ENCODE measurements around the gene RFPL4A.
"Not testable (repeated sequence)": the region's sequence is repeated elsewhere in the genome, so short reads cannot be mapped to it uniquely, and the experiment has no call there.

RFPL4A gene

DNA sequence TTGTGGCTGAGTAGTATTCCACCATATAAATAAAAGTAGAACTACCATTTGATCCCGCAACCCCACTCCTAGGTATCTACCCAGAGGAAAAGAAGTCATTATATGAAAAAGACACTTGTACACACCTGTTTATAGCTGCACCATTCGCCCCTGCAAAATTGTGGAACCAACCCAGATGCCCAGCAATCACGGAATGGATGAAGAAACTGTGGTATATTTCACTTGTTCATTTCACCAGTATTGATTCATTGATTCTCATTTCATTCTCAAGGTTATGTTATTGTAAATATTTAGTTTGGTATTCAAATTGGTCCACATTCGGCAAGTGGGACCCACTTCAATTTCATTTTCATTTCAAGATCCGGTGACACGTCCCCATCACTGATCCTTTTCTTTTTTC, 8.2 kb upstream of the RFPL4A start:
- no peaks in the 10 kb centered on the region for H3K27me3 ChIP-seq (ENCODE audit: control insufficient read depth in 1 of 2, insufficient read depth in 2 of 2, low read length in 2 of 2)
- no peak overlapping the region for H3K9ac ChIP-seq (ENCODE audit: low read length)
- no peaks in the 10 kb centered on the region for H3K36me3 ChIP-seq (ENCODE audit: insufficient read depth, low read length)
- H3K9me3 ChIP-seq (ENCODE audit: low read length), result no peaks in the 10 kb centered on the region
- no peak overlapping the region for H3K4me3 ChIP-seq (ENCODE audit: low read depth in 1 of 2, low read length in 2 of 2)
- no peaks in the 10 kb centered on the region for H3K4me1 ChIP-seq (ENCODE audit: insufficient read depth, low read length)
- H3K27ac ChIP-seq (ENCODE audit: low read depth, low read length), result no peak overlapping the region

DNA sequence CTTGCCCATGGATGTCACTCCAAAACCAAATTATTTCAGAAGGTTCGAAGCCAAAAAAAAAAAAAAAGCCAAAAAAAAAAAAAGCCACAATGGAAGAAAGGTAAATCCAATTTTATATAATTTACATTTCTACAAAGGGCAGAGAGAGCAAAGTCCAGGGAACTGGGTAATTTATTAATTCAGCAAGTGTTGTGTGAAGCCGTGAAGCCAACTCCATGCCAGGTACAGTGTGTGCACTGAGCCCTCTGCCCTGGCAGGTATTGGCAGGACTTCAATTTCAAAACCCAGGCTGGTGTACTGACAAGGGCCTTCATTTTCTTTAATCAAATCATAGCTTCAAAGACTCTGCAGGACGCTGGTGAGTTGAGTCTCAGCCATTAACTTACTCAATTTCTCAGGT, 5.5 kb upstream of the RFPL4A start:
- Histone ChIP-seq H3K36me3 (ENCODE audit: insufficient read depth, low read length) (no peaks in the 10 kb centered on the region), H3K4me3 (ENCODE audit: low read depth in 1 of 2, low read length in 2 of 2) (no peak overlapping the region), H3K27me3 (ENCODE audit: control insufficient read depth in 1 of 2, insufficient read depth in 2 of 2, low read length in 2 of 2) (no peaks in the 10 kb centered on the region), H3K4me1 (ENCODE audit: insufficient read depth, low read length) (no peaks in the 10 kb centered on the region), H3K9me3 (ENCODE audit: low read length) (no peaks in the 10 kb centered on the region), H3K9ac (ENCODE audit: low read length) (no peak overlapping the region), H3K27ac (ENCODE audit: low read depth, low read length) (no peak overlapping the region)

DNA sequence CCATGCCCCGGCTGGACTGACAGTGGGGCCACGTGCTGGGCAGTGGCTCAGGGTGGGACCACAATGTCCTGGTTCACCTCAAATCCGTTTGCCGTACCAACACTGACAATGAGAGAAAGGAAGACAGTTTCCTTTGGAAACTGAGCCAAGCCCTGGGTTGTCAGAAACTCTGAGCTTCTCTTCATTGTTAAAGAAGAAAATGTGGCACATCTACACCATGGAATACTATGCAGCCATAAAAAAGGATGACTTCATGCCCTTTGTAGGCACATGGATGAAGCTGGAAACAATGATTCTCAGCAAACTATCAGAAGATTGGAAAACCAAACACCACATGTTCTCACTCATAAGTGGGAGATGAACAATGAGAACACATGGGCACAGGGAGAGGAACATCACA, 2.1 kb upstream of the RFPL4A start:
- H3K27ac ChIP-seq (ENCODE audit: low read depth, low read length); H3K9me3 ChIP-seq (ENCODE audit: low read length); H3K36me3 ChIP-seq (ENCODE audit: insufficient read depth, low read length); H3K27me3 ChIP-seq (ENCODE audit: control insufficient read depth in 1 of 2, insufficient read depth in 2 of 2, low read length in 2 of 2); H3K4me3 ChIP-seq (ENCODE audit: low read depth in 1 of 2, low read length in 2 of 2); H3K4me1 ChIP-seq (ENCODE audit: insufficient read depth, low read length); H3K9ac ChIP-seq (ENCODE audit: low read length): not testable (repeated sequence)

DNA sequence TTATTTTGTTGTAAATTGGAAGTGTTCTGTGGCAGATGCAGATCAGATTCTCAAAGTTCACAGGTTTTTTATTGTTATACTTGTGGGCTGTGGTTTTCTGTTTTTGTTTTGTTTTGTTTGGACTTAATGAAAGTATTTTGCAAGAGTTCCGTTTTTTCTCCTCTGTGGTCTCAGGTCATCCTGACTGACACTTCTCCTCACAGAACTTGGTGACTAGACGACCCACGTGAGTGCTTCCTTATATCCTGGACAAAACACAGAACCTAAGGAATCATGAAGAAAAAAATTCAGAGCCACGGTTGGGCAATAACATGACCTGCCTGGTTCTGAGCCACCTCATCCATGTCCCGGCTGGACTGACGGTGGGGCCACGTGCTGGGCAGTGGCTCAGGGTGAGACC, 7.6 kb downstream of the RFPL4A start:
- Histone ChIP-seq H3K9ac (ENCODE audit: low read length) (no peak overlapping the region), H3K27me3 (ENCODE audit: control insufficient read depth in 1 of 2, insufficient read depth in 2 of 2, low read length in 2 of 2) (no peaks in the 10 kb centered on the region)

DNA sequence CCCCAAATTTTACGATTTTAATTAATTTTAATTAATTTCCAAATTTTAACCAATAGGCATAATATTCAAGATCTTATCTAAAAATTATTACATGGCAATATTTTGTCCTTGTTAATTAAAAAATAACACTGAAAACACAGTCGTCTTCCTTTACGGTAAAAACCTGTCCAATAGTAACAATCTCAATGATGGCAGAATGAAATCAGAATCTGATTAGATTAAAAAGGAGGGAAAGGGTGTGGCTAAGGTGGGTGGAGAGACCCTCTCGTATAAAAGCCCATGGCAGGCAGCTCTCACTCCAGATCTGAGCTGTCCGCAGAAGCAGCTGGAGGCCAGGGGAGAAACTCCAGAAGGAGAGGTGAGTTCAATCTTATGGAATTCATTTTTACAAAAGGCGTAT, 9.9 kb downstream of the RFPL4A start, which contains the start of gene RFPL4AL1:
RFPL4AL1 (plus strand) TSS at position 301 of the 400 bp plus-strand sequence. CDS start 2,687 bp downstream, outside the sequence.
- H3K27ac ChIP-seq (ENCODE audit: low read depth, low read length); H3K9ac ChIP-seq (ENCODE audit: low read length); H3K9me3 ChIP-seq (ENCODE audit: low read length); H3K4me1 ChIP-seq (ENCODE audit: insufficient read depth, low read length); H3K27me3 ChIP-seq (ENCODE audit: control insufficient read depth in 1 of 2, insufficient read depth in 2 of 2, low read length in 2 of 2); H3K4me3 ChIP-seq (ENCODE audit: low read depth in 1 of 2, low read length in 2 of 2); H3K36me3 ChIP-seq (ENCODE audit: insufficient read depth, low read length): not testable (repeated sequence)

More for the DNA sequence above, 7.6 kb downstream of the RFPL4A start:
- H3K4me3 ChIP-seq (ENCODE audit: low read depth in 1 of 2, low read length in 2 of 2), result no peak overlapping the region
- H3K36me3 ChIP-seq (ENCODE audit: insufficient read depth, low read length), result no peaks in the 10 kb centered on the region
- no peak overlapping the region for H3K27ac ChIP-seq (ENCODE audit: low read depth, low read length)
- no peaks in the 10 kb centered on the region for H3K4me1 ChIP-seq (ENCODE audit: insufficient read depth, low read length)
- H3K9me3 ChIP-seq (ENCODE audit: low read length), result no peaks in the 10 kb centered on the region

DNA sequence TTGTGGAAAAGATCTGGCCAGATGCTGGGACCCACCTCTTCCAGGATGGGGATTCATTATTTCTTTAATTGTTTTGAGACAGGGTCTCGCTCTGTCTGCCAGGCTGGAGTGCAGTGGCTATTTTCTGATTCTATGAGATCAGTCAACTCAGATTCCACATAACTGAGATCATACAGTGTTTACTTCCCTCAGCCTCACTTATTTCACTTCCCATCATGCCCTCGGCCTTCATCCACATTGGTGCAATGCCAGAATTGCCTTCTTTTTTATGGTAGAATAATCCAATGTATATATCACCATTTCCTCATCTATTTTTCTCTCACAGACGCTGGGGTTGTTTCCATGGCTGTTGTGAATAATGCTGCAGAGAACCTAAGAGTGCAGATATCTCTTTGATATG, 10.7 kb downstream of the RFPL4A start:
- H3K36me3 ChIP-seq (ENCODE audit: insufficient read depth, low read length); H3K9ac ChIP-seq (ENCODE audit: low read length); H3K4me3 ChIP-seq (ENCODE audit: low read depth in 1 of 2, low read length in 2 of 2): not testable (repeated sequence)

DNA sequence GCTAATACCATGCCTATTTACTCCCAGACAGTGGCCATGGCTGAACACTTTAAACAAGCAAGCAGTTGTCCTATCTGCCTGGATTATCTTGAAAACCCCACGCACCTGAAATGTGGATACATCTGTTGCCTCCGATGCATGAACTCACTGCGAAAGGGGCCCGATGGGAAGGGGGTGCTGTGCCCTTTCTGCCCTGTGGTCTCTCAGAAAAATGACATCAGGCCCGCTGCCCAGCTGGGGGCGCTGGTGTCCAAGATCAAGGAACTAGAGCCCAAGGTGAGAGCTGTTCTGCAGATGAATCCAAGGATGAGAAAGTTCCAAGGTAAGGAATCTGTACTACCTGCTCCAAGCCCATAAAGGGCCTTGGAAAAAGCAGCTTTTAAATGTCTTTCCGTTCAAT, 18.6 kb downstream of the RFPL4A start:
- H3K27me3 ChIP-seq (ENCODE audit: control insufficient read depth in 1 of 2, insufficient read depth in 2 of 2, low read length in 2 of 2), result no peaks in the 10 kb centered on the region
- no peaks in the 10 kb centered on the region for H3K9me3 ChIP-seq (ENCODE audit: low read length)
- no peak overlapping the region for H3K27ac ChIP-seq (ENCODE audit: low read depth, low read length)
- no peak overlapping the region for H3K4me3 ChIP-seq (ENCODE audit: low read depth in 1 of 2, low read length in 2 of 2)
- H3K36me3 ChIP-seq (ENCODE audit: insufficient read depth, low read length), result no peaks in the 10 kb centered on the region
- no peaks in the 10 kb centered on the region for H3K4me1 ChIP-seq (ENCODE audit: insufficient read depth, low read length)
- no peak overlapping the region for H3K9ac ChIP-seq (ENCODE audit: low read length)

More for the DNA sequence above, 10.7 kb downstream of the RFPL4A start:
- not testable (repeated sequence) for H3K9me3 ChIP-seq (ENCODE audit: low read length); H3K4me1 ChIP-seq (ENCODE audit: insufficient read depth, low read length); H3K27me3 ChIP-seq (ENCODE audit: control insufficient read depth in 1 of 2, insufficient read depth in 2 of 2, low read length in 2 of 2); H3K27ac ChIP-seq (ENCODE audit: low read depth, low read length)

DNA sequence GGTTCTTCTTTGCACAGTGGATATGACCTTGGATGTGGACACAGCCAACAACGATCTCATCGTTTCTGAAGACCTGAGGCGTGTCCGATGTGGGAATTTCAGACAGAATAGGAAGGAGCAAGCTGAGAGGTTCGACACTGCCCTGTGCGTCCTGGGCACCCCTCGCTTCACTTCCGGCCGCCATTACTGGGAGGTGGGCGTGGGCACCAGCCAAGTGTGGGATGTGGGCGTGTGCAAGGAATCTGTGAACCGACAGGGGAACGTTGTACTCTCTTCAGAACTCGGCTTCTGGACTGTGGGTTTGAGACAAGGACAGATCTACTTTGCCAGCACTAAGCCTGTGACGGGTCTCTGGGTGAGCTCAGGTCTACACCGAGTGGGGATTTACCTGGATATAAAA, 19.4 kb downstream of the RFPL4A start:
- Histone ChIP-seq H3K9me3 (ENCODE audit: low read length) (no peaks in the 10 kb centered on the region), H3K4me3 (ENCODE audit: low read depth in 1 of 2, low read length in 2 of 2) (no peak overlapping the region), H3K36me3 (ENCODE audit: insufficient read depth, low read length) (no peaks in the 10 kb centered on the region), H3K4me1 (ENCODE audit: insufficient read depth, low read length) (no peaks in the 10 kb centered on the region), H3K27ac (ENCODE audit: low read depth, low read length) (no peak overlapping the region), H3K27me3 (ENCODE audit: control insufficient read depth in 1 of 2, insufficient read depth in 2 of 2, low read length in 2 of 2) (no peaks in the 10 kb centered on the region), H3K9ac (ENCODE audit: low read length) (no peak overlapping the region)

DNA sequence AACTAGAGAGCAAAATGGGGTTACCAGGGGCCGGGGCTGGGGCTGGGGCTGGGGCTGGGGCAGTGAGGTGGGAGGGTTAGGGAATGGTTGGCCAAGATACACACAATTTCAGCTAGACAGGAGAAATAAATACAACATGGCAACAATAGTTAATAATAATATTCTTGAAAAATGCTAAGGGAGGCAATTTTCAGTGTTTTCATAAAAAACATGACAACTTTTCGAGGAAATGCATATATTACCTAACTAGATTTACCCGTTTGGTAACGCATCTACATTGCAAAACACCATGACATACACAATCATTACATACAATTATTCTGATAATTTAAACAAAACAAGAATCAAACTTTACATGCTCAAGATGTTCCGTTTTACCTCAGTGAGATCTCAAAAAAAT, 22.2 kb downstream of the RFPL4A start:
- no peaks in the 10 kb centered on the region for H3K27me3 ChIP-seq (ENCODE audit: control insufficient read depth in 1 of 2, insufficient read depth in 2 of 2, low read length in 2 of 2)
- H3K9me3 ChIP-seq (ENCODE audit: low read length), result no peaks in the 10 kb centered on the region
- no peak overlapping the region for H3K9ac ChIP-seq (ENCODE audit: low read length)

DNA sequence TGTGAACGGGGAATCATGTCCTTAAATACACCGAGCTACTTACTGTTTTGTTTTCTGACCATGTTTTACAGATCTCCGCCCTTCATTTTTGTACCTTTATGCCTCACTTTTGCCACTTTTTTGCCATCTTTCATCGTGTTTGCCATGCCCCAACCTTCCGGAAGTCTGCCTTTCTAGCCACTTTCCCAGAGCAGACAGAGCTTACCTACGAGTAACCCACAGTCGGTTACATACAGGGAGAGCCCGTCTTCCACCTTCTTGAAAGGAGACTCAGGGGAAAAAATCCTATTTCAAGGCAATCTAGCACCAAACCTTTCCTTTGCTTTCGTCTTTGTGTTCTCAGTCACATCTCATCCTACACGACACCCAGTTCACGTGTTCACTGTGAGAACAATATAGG, 36.1 kb downstream of the RFPL4A start:
- no peaks in the 10 kb centered on the region for H3K36me3 ChIP-seq (ENCODE audit: insufficient read depth, low read length)
- no peak overlapping the region for H3K27ac ChIP-seq (ENCODE audit: low read depth, low read length)
- H3K9me3 ChIP-seq (ENCODE audit: low read length), result no peaks in the 10 kb centered on the region

More for the DNA sequence above, 22.2 kb downstream of the RFPL4A start:
- no peaks in the 10 kb centered on the region for H3K36me3 ChIP-seq (ENCODE audit: insufficient read depth, low read length)
- no peak overlapping the region for H3K4me3 ChIP-seq (ENCODE audit: low read depth in 1 of 2, low read length in 2 of 2)
- no peaks in the 10 kb centered on the region for H3K4me1 ChIP-seq (ENCODE audit: insufficient read depth, low read length)
- no peak overlapping the region for H3K27ac ChIP-seq (ENCODE audit: low read depth, low read length)

DNA sequence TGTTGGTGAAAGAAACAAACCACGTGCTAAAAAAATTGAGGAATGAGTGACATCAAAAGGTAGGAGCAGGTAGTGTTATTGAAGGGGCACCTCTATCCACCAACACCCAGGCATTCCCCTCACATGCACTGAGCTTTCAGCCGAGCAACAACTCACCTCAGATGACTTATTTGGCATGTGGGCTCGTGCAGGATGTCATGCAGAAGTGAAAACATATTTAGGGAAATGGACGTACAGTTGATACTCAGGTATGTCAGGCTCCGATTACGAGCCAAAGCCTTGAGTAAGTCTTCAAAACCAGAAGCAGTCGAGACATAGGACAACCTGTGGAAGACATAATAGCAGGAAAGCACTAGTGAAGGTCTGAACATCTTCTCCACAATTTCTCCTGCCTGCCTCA, 42.5 kb downstream of the RFPL4A start:
- H3K4me3 ChIP-seq (ENCODE audit: low read depth in 1 of 2, low read length in 2 of 2), result no peak overlapping the region

More for the DNA sequence above, 36.1 kb downstream of the RFPL4A start:
- Histone ChIP-seq H3K27me3 (ENCODE audit: control insufficient read depth in 1 of 2, insufficient read depth in 2 of 2, low read length in 2 of 2) (no peaks in the 10 kb centered on the region), H3K9ac (ENCODE audit: low read length) (no peak overlapping the region), H3K4me1 (ENCODE audit: insufficient read depth, low read length) (no peaks in the 10 kb centered on the region), H3K4me3 (ENCODE audit: low read depth in 1 of 2, low read length in 2 of 2) (no peak overlapping the region)

DNA sequence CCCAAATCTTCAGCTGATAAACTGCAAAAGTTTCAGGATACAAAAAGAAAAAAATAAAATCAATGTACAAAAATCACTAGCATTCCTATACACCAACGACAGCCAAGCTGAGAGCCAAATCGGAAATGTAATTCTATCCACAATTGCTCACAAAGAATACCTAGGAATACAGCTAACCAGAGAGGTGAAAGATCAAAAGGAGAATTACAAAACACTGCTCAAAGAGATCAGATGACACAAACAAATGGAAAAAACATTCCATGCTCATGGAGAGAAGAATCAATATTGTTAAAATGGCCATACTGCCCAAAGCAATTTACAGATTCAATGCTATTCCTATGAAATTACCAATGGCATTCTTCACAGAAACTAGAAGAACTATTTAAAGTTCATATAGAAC, 43.4 kb downstream of the RFPL4A start:
- Histone ChIP-seq H3K36me3 (ENCODE audit: insufficient read depth, low read length) (no peaks in the 10 kb centered on the region), H3K9ac (ENCODE audit: low read length) (no peak overlapping the region), H3K4me1 (ENCODE audit: insufficient read depth, low read length) (no peaks in the 10 kb centered on the region)

More for the DNA sequence above, 42.5 kb downstream of the RFPL4A start:
- no peaks in the 10 kb centered on the region for H3K27me3 ChIP-seq (ENCODE audit: control insufficient read depth in 1 of 2, insufficient read depth in 2 of 2, low read length in 2 of 2)
- H3K36me3 ChIP-seq (ENCODE audit: insufficient read depth, low read length), result no peaks in the 10 kb centered on the region
- H3K9me3 ChIP-seq (ENCODE audit: low read length), result no peaks in the 10 kb centered on the region
- no peaks in the 10 kb centered on the region for H3K4me1 ChIP-seq (ENCODE audit: insufficient read depth, low read length)
- no peak overlapping the region for H3K27ac ChIP-seq (ENCODE audit: low read depth, low read length)
- no peak overlapping the region for H3K9ac ChIP-seq (ENCODE audit: low read length)

More for the DNA sequence above, 43.4 kb downstream of the RFPL4A start:
- Histone ChIP-seq H3K4me3 (ENCODE audit: low read depth in 1 of 2, low read length in 2 of 2) (no peak overlapping the region), H3K9me3 (ENCODE audit: low read length) (no peaks in the 10 kb centered on the region), H3K27ac (ENCODE audit: low read depth, low read length) (no peak overlapping the region), H3K27me3 (ENCODE audit: control insufficient read depth in 1 of 2, insufficient read depth in 2 of 2, low read length in 2 of 2) (no peaks in the 10 kb centered on the region)
